Sigmoid colon (tissue), 7 donors: Measurements from ENCODE around the gene ZNF532. TPM values are rescaled to one million over a fixed set of nuclear protein-coding genes. Genes with fewer than 3 reads are reported as not detected.

ENCODE experiments used
- DNase-seq: peaks from one replicate; pipeline ENCODE4 v3.0.0-alpha.2; 2019
- H3K27ac ChIP-seq, 4 donors: fragments of 200-600 bp; sonication (generic); one replicate each; pipeline ENCODE4 v1.5.1; 2016 to 2019; ENCODE audit warnings: mild to moderate bottlenecking in 1 of 4
- H3K27me3 ChIP-seq, 3 donors: fragments of 200-600 bp; sonication (generic); one replicate each; pipeline ENCODE4 v1.5.1; 2019; ENCODE audit warnings: mild to moderate bottlenecking in 1 of 3
- H3K36me3 ChIP-seq, 4 donors: fragments of 200-600 bp; sonication (generic); one replicate each; pipeline ENCODE4 v1.5.1; 2016 to 2019
- H3K4me1 ChIP-seq, 4 donors: fragments of 200-600 bp; sonication (generic); one replicate each; pipeline ENCODE4 v1.5.1; 2017 to 2019
- H3K4me3 ChIP-seq, 4 donors: fragments of 200-600 bp; sonication (generic); one replicate each; pipeline ENCODE4 v1.5.1; 2017 to 2019; ENCODE audit warnings: mild to moderate bottlenecking in 2 of 4, moderate library complexity in 1 of 4
- H3K9me3 ChIP-seq, 4 donors: fragments of 200-600 bp in 3 of 4; sonication (generic) in 3 of 4; one replicate each; pipeline versions ENCODE4 v1.5.1 to v1.6.1; 2013 to 2019
- CTCF ChIP-seq, 4 experiments: fragments of 450-650 bp in 3 of 4; fragments of 200-600 bp in 1 of 4; IDR thresholded peaks; one replicate each; pipeline ENCODE4 v1.5.1; 2016 to 2019; ENCODE audit warnings: antibody characterized with exemption in 4 of 4, mild to moderate bottlenecking in 3 of 4, moderate library complexity in 2 of 4
- EP300 ChIP-seq, 4 donors: sonication (generic); formaldehyde crosslinking; IDR thresholded peaks; one replicate each; pipeline ENCODE4 v1.6.1; 2017; ENCODE audit warnings: antibody characterized with exemption in 4 of 4
- POLR2A ChIP-seq, 2 donors: fragments of 450-650 bp; IDR thresholded peaks; one replicate each; pipeline ENCODE4 v1.6.1; 2016; ENCODE audit warnings: antibody characterized with exemption in 2 of 2, mild to moderate bottlenecking in 2 of 2, moderate library complexity in 2 of 2
- POLR2AphosphoS5 ChIP-seq, 4 donors: sonication (generic); formaldehyde crosslinking; IDR thresholded peaks; one replicate each; pipeline ENCODE4 v1.6.1; 2017; ENCODE audit warnings: antibody characterized with exemption in 4 of 4
- WGBS, 2 donors: extraction: QIAGEN DNeasy Blood & Tissue Kit; methylation state at CpG; one replicate each; pipeline ENCODE4 v1.1.7; 2013; 5-methylcytosine and 5-hydroxymethylcytosine counted together
- intact Hi-C: fragments of 100-400 bp; cut with DNase I; formaldehyde crosslinking; loops from one replicate; pipeline ENCODE4 v1.15.1; 2023
- polyA plus RNA-seq, 3 donors: library from polyadenylated mRNA; stranded (reverse); fragments of 200-250 nt; gene quantifications; one replicate each; pipeline ENCODE4 v1.2.3, GENCODE V29; 2013
- total RNA-seq, 4 donors: library from RNA; depleted of rRNA; stranded (reverse); fragments of >200 nt; gene quantifications; one replicate each; pipeline ENCODE4 v1.1.0, GENCODE V29; 2016
- donor health status: healthy with polysubstance abuse.
- donor health status: Bipolar disorder and iron deficiency.
- donor health status: healthy.

The ZNF532 gene
- total and polyA plus RNA-seq, 7 donors, result 1.4 to 104 (median 71.0) TPM

DNA sequence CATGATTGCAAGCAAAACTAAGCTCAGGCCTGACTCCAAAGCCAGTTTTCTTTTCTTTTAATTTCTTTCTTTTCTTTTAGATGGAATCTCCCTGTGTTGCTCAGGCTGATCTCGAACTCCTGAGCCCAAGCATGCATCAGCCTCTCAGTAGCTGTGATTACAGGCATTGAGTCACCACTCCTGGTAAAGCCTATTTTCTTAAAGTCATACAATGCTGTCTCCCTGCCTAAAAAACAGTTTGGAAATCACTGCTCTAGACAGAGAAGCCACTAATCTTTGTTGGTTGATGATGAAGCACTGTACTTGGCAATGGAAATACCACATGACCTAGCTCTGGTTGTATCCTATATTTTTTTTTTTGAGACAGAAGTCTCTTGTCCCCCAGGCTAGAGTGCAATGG, 33.1 kb upstream of the ZNF532 start:
- 84 to 88% methylated on average over 1 of the region's 1 CpG for WGBS, 2 donors
- Histone ChIP-seq H3K27ac (no peak overlapping the region), H3K9me3 (no peaks in the 10 kb centered on the region), H3K4me1 (no peaks in the 10 kb centered on the region), H3K4me3 (no peak overlapping the region), H3K27me3 (no peaks in the 10 kb centered on the region), H3K36me3 (no peaks in the 10 kb centered on the region)
- no peak for DNase-seq
- intact Hi-C loops, result no loop called here
- TF ChIP-seq EP300 (IDR thresholded peaks at IDR 0.05) (no peak), CTCF (IDR thresholded peaks at IDR 0.05) (no peak), POLR2A (IDR thresholded peaks at IDR 0.05) (no peak), POLR2AphosphoS5 (IDR thresholded peaks at IDR 0.05) (no peak)

DNA sequence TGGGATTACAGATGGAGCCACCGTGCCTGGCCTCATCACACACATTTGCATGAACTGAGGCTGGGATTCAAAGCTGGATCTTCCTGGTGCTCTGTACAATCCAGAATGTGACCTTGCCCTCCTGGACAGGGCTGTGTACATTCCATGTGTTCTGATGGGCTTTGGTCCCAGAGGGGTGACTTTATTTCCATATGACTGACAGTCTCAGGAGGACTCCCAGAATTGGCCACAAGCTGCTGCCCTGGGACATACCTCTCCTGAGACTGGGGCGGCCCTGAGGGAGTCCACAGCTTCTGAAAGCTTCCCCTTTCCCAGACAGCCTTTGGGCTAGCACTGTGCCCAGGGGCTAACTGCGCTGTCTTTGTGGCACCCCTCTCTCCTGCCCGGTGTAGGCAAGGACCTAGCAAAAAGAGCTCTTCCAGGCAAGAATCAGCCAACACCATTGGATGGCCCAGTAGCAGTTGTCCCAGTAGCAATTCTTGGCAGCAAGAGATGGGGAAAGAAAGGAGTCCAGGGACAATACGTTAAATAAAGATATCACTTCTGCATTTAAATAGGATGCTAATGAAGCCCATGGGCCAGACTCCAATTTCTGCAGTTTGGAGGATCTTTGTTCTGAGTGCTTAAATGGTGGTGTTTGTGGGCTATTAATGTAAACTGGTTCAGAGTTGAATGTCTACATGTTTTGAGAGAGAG, 26.4 kb upstream of the ZNF532 start:
- no peaks in the 10 kb centered on the region for H3K9me3 ChIP-seq

GRCh38 chr18:58838946-58839345, 25.7 kb upstream of the ZNF532 start:
- Histone ChIP-seq H3K9me3 (no peaks in the 10 kb centered on the region), H3K27me3 (no peaks in the 10 kb centered on the region), H3K27ac (no peak overlapping the region), H3K36me3 (no peaks in the 10 kb centered on the region), H3K4me3 (no peak overlapping the region), H3K4me1 (no peaks in the 10 kb centered on the region)
- TF ChIP-seq POLR2A (IDR thresholded peaks at IDR 0.05) (no peak), CTCF (IDR thresholded peaks at IDR 0.05) (no peak), EP300 (IDR thresholded peaks at IDR 0.05) (no peak), POLR2AphosphoS5 (IDR thresholded peaks at IDR 0.05) (no peak)
- intact Hi-C loops, result no loop called here
- WGBS, 2 donors, result 91 to 95% methylated on average over 6 of the region's 6 CpGs
- DNase-seq, result no peak

More for the DNA sequence above, 26.4 kb upstream of the ZNF532 start:
- H3K27me3 ChIP-seq, result no peaks in the 10 kb centered on the region
- intact Hi-C loops, result no loop called here
- DNase-seq, result no peak
- no peak overlapping the region for H3K4me3 ChIP-seq
- no peaks in the 10 kb centered on the region for H3K4me1 ChIP-seq
- WGBS, 2 donors, result 92 to 94% methylated on average over 5 of the region's 5 CpGs
- no peak overlapping the region for H3K27ac ChIP-seq
- H3K36me3 ChIP-seq, result no peaks in the 10 kb centered on the region
- TF ChIP-seq CTCF (IDR thresholded peaks at IDR 0.05), result no peak
- no peak for TF ChIP-seq POLR2A (IDR thresholded peaks at IDR 0.05)
- TF ChIP-seq POLR2AphosphoS5 (IDR thresholded peaks at IDR 0.05), result no peak

- Histone ChIP-seq H3K9me3 (no peaks in the 10 kb centered on the region), H3K4me3 (no peak overlapping the region), H3K27me3 (no peaks in the 10 kb centered on the region), H3K36me3 (no peaks in the 10 kb centered on the region), H3K4me1 (no peaks in the 10 kb centered on the region), H3K27ac (no peak overlapping the region)
- TF ChIP-seq EP300 (IDR thresholded peaks at IDR 0.05) (no peak), POLR2A (IDR thresholded peaks at IDR 0.05) (no peak), POLR2AphosphoS5 (IDR thresholded peaks at IDR 0.05) (no peak), CTCF (IDR thresholded peaks at IDR 0.05) (no peak)
- no peak for DNase-seq
- 88 to 92% methylated on average over 11 of the region's 11 CpGs for WGBS, 2 donors
- intact Hi-C loops, result no loop called here
Measured at GRCh38 chr18:58842978-58843687, 21.5 kb upstream of the ZNF532 start.
